OCI-LY1 (cell line): Measurements from ENCODE around the gene CACNA1B.

ENCODE experiments used
- H2AFZ ChIP-seq: fragments of 200-600 bp; sonication (generic), shearing (Covaris generic); 2 replicates; pipeline ENCODE4 v1.6.0; 2014; ENCODE audit warnings: antibody characterized with exemption, mild to moderate bottlenecking, low read length
- H3F3A ChIP-seq: fragments of 200-600 bp; sonication (generic), shearing (Covaris generic); 2 replicates; pipeline ENCODE4 v1.6.0; 2014; ENCODE audit warnings: mild to moderate bottlenecking, antibody characterized with exemption, low read length, moderate library complexity; ENCODE audit not compliant: insufficient read depth
- H3K27ac ChIP-seq: fragments of 200-600 bp; sonication (generic); 2 replicates; pipeline ENCODE4 v1.5.1; 2014; ENCODE audit warnings: low read length, mixed run types, mild to moderate bottlenecking, low read depth; ENCODE audit not compliant: poor library complexity, severe bottlenecking
- H3K27me3 ChIP-seq: fragments of 200-600 bp; sonication (generic); 2 replicates; pipeline ENCODE4 v1.6.0; 2014; ENCODE audit warnings: antibody characterized with exemption, mild to moderate bottlenecking, low read length, moderate library complexity; ENCODE audit not compliant: insufficient read depth
- H3K36me3 ChIP-seq: fragments of 200-600 bp; sonication (generic); 2 replicates; pipeline ENCODE4 v1.6.1; 2014; ENCODE audit warnings: mild to moderate bottlenecking, antibody characterized with exemption, low read length, moderate library complexity, mixed read lengths; ENCODE audit not compliant: insufficient read depth
- H3K4me1 ChIP-seq: fragments of 200-600 bp; sonication (generic); 2 replicates; pipeline ENCODE4 v1.5.1; 2014; ENCODE audit warnings: mild to moderate bottlenecking, low read length, moderate library complexity; ENCODE audit not compliant: insufficient read depth, severe bottlenecking
- H3K4me2 ChIP-seq: fragments of 200-600 bp; sonication (generic), shearing (Covaris generic); 2 replicates; pipeline ENCODE4 v1.6.1; 2014; ENCODE audit warnings: low read length
- H3K4me3 ChIP-seq: fragments of 200-600 bp; sonication (generic); 2 replicates; pipeline ENCODE4 v1.5.1; 2014; ENCODE audit warnings: low read length, low read depth, mild to moderate bottlenecking, mixed read lengths; ENCODE audit not compliant: poor library complexity, severe bottlenecking
- H3K79me2 ChIP-seq: fragments of 200-600 bp; shearing (Covaris generic); 2 replicates; pipeline ENCODE4 v1.6.1; 2016; ENCODE audit warnings: mixed run types, low read length, mixed read lengths; ENCODE audit not compliant: insufficient read depth
- H3K9ac ChIP-seq: fragments of 200-600 bp; sonication (generic), shearing (Covaris generic); 2 replicates; pipeline ENCODE4 v1.6.1; 2014; ENCODE audit warnings: mild to moderate bottlenecking, low read length, mixed read lengths
- H3K9me2 ChIP-seq: fragments of 200-600 bp; sonication (generic), shearing (Covaris generic); 2 replicates; pipeline ENCODE4 v1.6.1; 2014; ENCODE audit warnings: low read depth, mild to moderate bottlenecking, low read length, mixed read lengths
- H3K9me3 ChIP-seq: fragments of 200-600 bp; shearing (Covaris generic); 2 replicates; pipeline ENCODE4 v1.6.1; 2014; ENCODE audit warnings: low read length, mixed read lengths
- H4K20me1 ChIP-seq: fragments of 200-600 bp; sonication (generic), shearing (Covaris generic); 2 replicates; pipeline ENCODE4 v1.6.0; 2016; ENCODE audit warnings: mild to moderate bottlenecking, low read length; ENCODE audit not compliant: insufficient read depth
- CTCF ChIP-seq: fragments of 200-600 bp; sonication (generic), shearing (Covaris generic); IDR thresholded peaks from 2 replicates; pipeline ENCODE4 v1.5.1; 2017; ENCODE audit warnings: mild to moderate bottlenecking, antibody characterized with exemption, low read length, moderate library complexity, mixed read lengths
- EZH2 ChIP-seq: fragments of 200-600 bp; sonication (generic), shearing (Covaris generic); IDR thresholded peaks from 2 replicates; pipeline ENCODE4 v1.8.0; 2017; ENCODE audit warnings: borderline replicate concordance, mixed run types, mild to moderate bottlenecking, antibody characterized with exemption, low read length, moderate library complexity, mixed read lengths

CACNA1B gene

GRCh38 chr9:137971477-137972138 is 94.0 kb downstream of the CACNA1B start:
- Histone ChIP-seq H3K4me2 (no peak overlapping the region), H3K9me3 (no peaks in the 10 kb centered on the region), H3K79me2 (no peaks in the 10 kb centered on the region), H3K36me3 (no peaks in the 10 kb centered on the region), H3K4me1 (no peaks in the 10 kb centered on the region), H3K9me2 (no peaks in the 10 kb centered on the region), H3K27me3 (0 out of 2 replicates have a peak, but pooled peaks cover 7% of the 10 kb centered on the region), H3K9ac (no peak overlapping the region), H3K4me3 (no peak overlapping the region), H3F3A (no peaks in the 10 kb centered on the region), H4K20me1 (no peaks in the 10 kb centered on the region), H2AFZ (no peak overlapping the region), H3K27ac (no peak overlapping the region)
- TF ChIP-seq EZH2 (no peak), CTCF (no peak)

- no peaks in the 10 kb centered on the region for H3K9me2 ChIP-seq
- TF ChIP-seq CTCF (no peak), EZH2 (no peak)
- no peak overlapping the region for H3K27ac ChIP-seq
- H4K20me1 ChIP-seq, result no peaks in the 10 kb centered on the region
- H3K4me2 ChIP-seq, result no peak overlapping the region
- no peaks in the 10 kb centered on the region for H3K79me2 ChIP-seq
- H3K9ac ChIP-seq, result no peak overlapping the region
- H2AFZ ChIP-seq, result no peak overlapping the region
- H3K27me3 ChIP-seq, result 0 out of 2 replicates have a peak, but pooled peaks cover 7% of the 10 kb centered on the region
- H3F3A ChIP-seq, result no peaks in the 10 kb centered on the region
- H3K4me3 ChIP-seq, result no peak overlapping the region
- H3K4me1 ChIP-seq, result no peaks in the 10 kb centered on the region
- H3K36me3 ChIP-seq, result no peaks in the 10 kb centered on the region
- H3K9me3 ChIP-seq, result no peaks in the 10 kb centered on the region
Observed at GRCh38 chr9:137972355-137972987, 94.9 kb downstream of the CACNA1B start.

GRCh38 chr9:137972988-137973470 is 95.4 kb downstream of the CACNA1B start:
- Histone ChIP-seq H3F3A (no peaks in the 10 kb centered on the region), H3K4me3 (no peak overlapping the region), H3K9me3 (no peaks in the 10 kb centered on the region), H3K4me2 (no peak overlapping the region), H3K9ac (no peak overlapping the region), H3K79me2 (no peaks in the 10 kb centered on the region), H3K27me3 (0 out of 2 replicates have a peak, but pooled peaks cover 7% of the 10 kb centered on the region), H2AFZ (no peak overlapping the region), H3K27ac (no peak overlapping the region), H3K4me1 (no peaks in the 10 kb centered on the region), H3K36me3 (no peaks in the 10 kb centered on the region), H4K20me1 (no peaks in the 10 kb centered on the region), H3K9me2 (no peaks in the 10 kb centered on the region)
- TF ChIP-seq EZH2 (no peak), CTCF (no peak)
